Activated T-cell treated with anti-CD3 and anti-CD28 coated beads, Interleukin-2, amount 50 U/mL, for 72 hours (primary cell): ENCODE data around the gene ATP10A. TPM values are rescaled to one million over a fixed set of nuclear protein-coding genes. Genes with fewer than 3 reads are reported as not detected.
A peak's percentile ranks its signal among the peaks of the same experiment; 100 is the strongest.

Source experiments
- ATAC-seq, 2 donors: fragments of 150-1000 bp; cut with Tn5 transposase; replicated peaks in 1 of 2; 2 replicates each; pipeline ENCODE4 v1.10.0; 2021; ENCODE audit warnings: moderate library complexity in 2 of 2, mild to moderate bottlenecking in 1 of 2
- DNase-seq, 2 donors: peaks; one replicate each; pipeline ENCODE4 v3.0.0; 2021 to 2022; ENCODE audit warnings: mixed read lengths in 1 of 2
- H3K27ac Mint-ChIP-seq: one replicate; pipeline ENCODE4 v1.8.0; 2022; ENCODE audit warnings: mild to moderate bottlenecking, moderate library complexity, mixed read lengths
- H3K27me3 Mint-ChIP-seq: one replicate; pipeline ENCODE4 v1.8.0; 2022; ENCODE audit warnings: low read depth, mixed read lengths
- H3K36me3 Mint-ChIP-seq, 2 donors: one replicate each; pipeline ENCODE4 v1.8.0; 2022; ENCODE audit warnings: mixed read lengths in 2 of 2, mild to moderate bottlenecking in 1 of 2; ENCODE audit not compliant: insufficient read depth in 2 of 2
- H3K4me1 Mint-ChIP-seq: one replicate; pipeline ENCODE4 v1.8.0; 2022; ENCODE audit warnings: low read depth, mixed read lengths
- H3K4me3 Mint-ChIP-seq, 2 donors: one replicate each; pipeline ENCODE4 v1.8.0; 2022; ENCODE audit warnings: mild to moderate bottlenecking in 2 of 2, mixed read lengths in 2 of 2, moderate library complexity in 2 of 2
- H3K9me3 Mint-ChIP-seq, 2 donors: one replicate each; pipeline ENCODE4 v1.8.0; 2022; ENCODE audit warnings: mixed read lengths in 2 of 2
- total RNA-seq, 2 donors: library from RNA; stranded (reverse); gene quantifications; one replicate each; pipeline ENCODE4 v1.2.3, GENCODE V29; 2022

Gene ATP10A
- total RNA-seq, 2 donors from 2014 or later, result 21.9 to 25.6 TPM

DNA sequence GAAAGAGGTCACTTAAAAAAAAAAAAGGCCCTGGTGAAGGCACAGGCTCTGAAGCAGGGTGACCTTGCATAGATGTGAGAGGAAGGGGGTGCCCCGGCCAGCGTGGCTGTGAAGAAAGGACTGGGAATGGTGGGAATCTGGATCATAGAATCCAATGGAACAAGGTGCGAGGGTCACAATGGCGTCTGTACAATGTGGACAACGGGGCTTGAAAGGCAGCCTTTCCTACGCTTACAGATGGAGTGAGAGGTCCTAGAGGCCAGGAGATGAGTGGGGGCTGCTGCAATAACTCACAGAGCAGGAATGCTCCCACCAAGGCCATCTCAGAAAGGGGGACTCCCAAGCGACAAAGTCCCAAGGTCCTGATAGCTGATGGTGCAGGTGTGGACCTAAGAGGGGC is 162.2 kb downstream of the ATP10A start:
- no peaks in the 10 kb centered on the region for H3K27me3 Mint-ChIP-seq
- no peak overlapping the region for H3K27ac Mint-ChIP-seq

DNA sequence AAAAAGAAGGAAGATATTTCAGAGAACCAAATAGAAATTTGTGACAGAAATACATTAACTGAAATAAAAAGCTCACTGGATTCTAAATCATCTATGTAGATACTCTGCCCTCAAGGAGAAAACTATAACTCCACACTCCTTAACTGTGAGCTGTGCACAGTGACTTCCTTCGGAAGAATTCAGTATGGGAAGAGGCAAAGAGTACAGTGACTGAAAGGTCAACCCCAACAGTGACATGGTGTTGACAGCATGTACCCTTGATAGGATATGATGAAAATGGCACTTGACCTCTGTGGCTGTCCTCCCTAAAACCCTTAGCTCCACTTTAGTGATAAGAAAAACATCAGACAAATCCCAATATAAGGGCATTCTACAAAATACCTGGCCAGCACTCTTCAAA is 165.5 kb downstream of the ATP10A start:
- Mint-ChIP-seq H3K27me3 (no peaks in the 10 kb centered on the region), H3K27ac (no peak overlapping the region)

More for the DNA sequence above, 162.2 kb downstream of the ATP10A start:
- no peak for ATAC-seq
- Mint-ChIP-seq H3K9me3 (no peaks in the 10 kb centered on the region), H3K36me3 (peaks cover 2 to 15% of the 10 kb centered on the region in 2 donors), H3K4me1 (no peaks in the 10 kb centered on the region), H3K4me3 (no peak overlapping the region)
- no peak for DNase-seq

DNA sequence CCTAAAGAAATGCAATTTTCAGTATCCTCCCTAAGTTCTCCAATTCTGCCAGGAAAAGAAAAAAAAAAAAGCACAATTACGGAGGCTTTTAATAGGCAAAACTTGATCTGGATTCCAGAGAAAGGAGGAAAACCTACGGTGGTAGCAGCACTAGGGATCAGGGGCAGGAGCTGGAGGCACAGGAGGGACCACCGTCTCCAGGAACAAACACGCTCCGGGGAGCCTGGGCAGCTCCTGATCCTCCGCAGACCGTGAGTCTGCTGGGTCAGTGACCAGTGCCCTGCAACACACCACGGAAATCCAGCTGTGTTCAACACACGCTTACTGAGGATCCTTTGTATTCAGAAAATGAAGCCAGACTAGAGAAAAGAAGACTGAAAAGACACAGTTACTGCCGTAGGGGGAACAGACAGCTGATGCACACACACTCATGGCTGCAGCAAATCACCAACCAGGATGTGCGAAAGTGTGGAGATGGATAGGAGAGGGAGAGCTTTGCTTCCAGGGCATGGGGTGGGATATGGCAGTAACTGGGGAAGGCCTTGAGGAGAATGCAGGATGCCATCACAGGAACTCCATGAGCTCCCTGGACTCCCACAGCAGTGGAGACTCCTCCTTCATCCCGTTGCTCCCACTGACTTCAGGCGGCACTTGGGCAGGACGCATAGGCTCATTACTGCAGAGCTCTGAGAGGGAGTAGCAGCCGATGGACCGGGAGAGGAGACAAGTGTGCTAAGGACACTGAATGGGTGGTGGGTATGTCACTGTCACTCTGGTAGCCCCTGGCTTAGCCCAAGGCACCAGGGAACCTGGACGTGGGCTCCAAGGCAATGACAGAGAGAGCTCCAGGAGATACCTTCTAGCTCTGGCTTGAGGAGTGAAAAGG is 167.0 kb downstream of the ATP10A start:
- Mint-ChIP-seq H3K27me3 (no peaks in the 10 kb centered on the region), H3K4me3 (no peak overlapping the region), H3K27ac (no peak overlapping the region), H3K36me3 (peaks cover 2 to 23% of the 10 kb centered on the region in 2 donors), H3K4me1 (no peaks in the 10 kb centered on the region), H3K9me3 (no peaks in the 10 kb centered on the region)
- DNase-seq (no peak), ATAC-seq (peak in 1 of 2 donors; percentile 15)

More for the DNA sequence above, 165.5 kb downstream of the ATP10A start:
- ATAC-seq (no peak), DNase-seq (no peak)
- Mint-ChIP-seq H3K9me3 (no peaks in the 10 kb centered on the region), H3K4me3 (no peak overlapping the region), H3K36me3 (peaks cover 2 to 26% of the 10 kb centered on the region in 2 donors), H3K4me1 (no peaks in the 10 kb centered on the region)

DNA sequence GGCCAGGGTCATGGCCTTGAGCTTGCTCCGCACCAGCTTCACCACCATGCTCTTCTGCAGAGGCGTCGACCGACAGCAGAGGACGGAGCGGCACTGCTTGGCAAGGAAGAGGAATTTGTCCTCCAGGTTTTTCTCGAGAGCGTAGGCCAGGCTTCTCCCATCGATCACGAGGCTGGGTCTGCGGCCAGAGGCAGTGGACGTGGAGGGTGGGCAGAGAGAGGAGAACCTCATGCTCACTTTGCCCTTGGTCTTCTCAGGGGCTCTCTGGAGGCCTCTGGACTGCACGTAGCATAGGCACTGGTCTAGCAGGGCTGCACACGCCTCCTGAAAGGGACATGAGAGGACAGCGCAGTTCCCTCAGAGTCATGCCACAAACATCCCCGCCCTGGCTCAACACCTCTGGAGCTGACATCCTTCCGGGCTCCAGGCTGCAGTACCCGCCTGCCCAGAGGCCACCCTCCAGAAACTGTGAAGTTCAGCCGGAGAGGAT is 168.3 kb downstream of the ATP10A start:
- ATAC-seq (no peak), DNase-seq (no peak)
- H3K27ac Mint-ChIP-seq, result no peak overlapping the region
- H3K4me3 Mint-ChIP-seq, result no peak overlapping the region
- no peaks in the 10 kb centered on the region for H3K27me3 Mint-ChIP-seq
- H3K4me1 Mint-ChIP-seq, result no peaks in the 10 kb centered on the region
- peaks cover 2 to 21% of the 10 kb centered on the region in 2 donors for H3K36me3 Mint-ChIP-seq
- no peaks in the 10 kb centered on the region for H3K9me3 Mint-ChIP-seq

DNA sequence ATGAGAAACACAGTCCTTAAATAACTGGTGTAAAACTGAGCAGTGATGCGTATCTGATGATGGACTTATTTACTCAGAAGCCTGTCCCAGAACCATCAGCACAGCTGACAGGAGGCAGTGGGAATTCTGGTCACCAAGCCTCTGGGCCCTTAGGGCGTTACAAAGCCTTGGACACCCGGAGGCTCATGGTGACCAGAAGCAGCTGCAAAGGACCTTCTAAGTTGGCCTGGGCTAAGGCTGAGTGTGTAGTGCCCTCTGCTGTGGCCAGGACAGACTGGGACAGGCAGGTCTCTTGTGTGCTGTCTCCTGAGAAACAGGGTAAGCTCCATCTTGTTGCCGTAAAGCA is 168.9 kb downstream of the ATP10A start:
- H3K9me3 Mint-ChIP-seq, result no peaks in the 10 kb centered on the region
- H3K36me3 Mint-ChIP-seq, result peaks cover 2 to 23% of the 10 kb centered on the region in 2 donors
- ATAC-seq (no peak), DNase-seq (no peak)
- no peak overlapping the region for H3K27ac Mint-ChIP-seq
- H3K4me3 Mint-ChIP-seq, result no peak overlapping the region
- no peaks in the 10 kb centered on the region for H3K27me3 Mint-ChIP-seq
- H3K4me1 Mint-ChIP-seq, result no peaks in the 10 kb centered on the region

DNA sequence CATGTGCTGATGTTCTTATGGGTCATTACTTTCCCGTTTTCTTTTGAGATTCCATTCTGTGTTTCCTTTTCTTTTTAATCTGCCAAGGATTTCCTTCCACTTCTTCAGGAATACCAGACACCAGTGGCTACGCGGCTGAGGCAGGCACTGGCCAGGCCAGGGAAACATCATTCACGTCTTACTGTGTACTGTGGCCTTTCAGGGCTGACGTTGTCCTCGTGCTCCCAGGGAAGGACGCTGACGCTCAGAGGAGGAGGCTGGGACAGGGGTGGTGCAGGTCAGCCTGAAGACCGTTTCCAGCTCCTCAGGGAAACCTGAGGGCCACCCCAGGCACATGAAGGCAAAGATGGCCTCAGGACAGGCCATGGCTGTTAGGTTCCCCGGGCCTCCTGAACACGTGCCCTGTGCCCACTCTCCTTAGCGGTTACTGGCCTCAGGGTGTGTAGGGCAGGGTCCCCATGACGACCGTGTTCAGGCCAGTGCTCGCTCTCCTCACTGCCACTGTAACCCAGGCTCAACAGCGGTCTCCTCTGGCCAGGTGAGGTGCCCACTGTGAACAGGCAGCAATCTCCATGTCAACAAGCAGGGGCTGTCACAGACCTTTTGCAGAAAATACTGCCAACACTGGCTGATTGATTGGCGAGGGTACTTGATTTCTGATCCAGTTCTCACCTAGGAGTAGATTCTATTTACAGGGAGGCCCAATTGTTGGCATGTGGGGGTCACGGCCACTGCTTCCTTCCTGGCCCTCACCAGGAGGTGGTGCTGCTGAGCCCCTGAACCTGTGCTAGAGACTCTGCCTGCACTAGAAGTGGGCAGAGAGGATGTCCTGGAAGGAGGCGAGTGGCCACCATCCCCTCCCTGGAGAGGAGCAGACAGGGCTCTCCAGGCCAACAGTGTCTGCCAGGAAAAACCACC is 169.5 kb downstream of the ATP10A start:
- no peaks in the 10 kb centered on the region for H3K4me1 Mint-ChIP-seq
- H3K27ac Mint-ChIP-seq, result no peak overlapping the region
- DNase-seq, result peak; percentile 23 to 39
- H3K4me3 Mint-ChIP-seq, result no peak overlapping the region
- peak; percentile 43 to 46 for ATAC-seq
- no peaks in the 10 kb centered on the region for H3K9me3 Mint-ChIP-seq
- no peaks in the 10 kb centered on the region for H3K27me3 Mint-ChIP-seq
- peaks cover 2 to 18% of the 10 kb centered on the region in 2 donors for H3K36me3 Mint-ChIP-seq

DNA sequence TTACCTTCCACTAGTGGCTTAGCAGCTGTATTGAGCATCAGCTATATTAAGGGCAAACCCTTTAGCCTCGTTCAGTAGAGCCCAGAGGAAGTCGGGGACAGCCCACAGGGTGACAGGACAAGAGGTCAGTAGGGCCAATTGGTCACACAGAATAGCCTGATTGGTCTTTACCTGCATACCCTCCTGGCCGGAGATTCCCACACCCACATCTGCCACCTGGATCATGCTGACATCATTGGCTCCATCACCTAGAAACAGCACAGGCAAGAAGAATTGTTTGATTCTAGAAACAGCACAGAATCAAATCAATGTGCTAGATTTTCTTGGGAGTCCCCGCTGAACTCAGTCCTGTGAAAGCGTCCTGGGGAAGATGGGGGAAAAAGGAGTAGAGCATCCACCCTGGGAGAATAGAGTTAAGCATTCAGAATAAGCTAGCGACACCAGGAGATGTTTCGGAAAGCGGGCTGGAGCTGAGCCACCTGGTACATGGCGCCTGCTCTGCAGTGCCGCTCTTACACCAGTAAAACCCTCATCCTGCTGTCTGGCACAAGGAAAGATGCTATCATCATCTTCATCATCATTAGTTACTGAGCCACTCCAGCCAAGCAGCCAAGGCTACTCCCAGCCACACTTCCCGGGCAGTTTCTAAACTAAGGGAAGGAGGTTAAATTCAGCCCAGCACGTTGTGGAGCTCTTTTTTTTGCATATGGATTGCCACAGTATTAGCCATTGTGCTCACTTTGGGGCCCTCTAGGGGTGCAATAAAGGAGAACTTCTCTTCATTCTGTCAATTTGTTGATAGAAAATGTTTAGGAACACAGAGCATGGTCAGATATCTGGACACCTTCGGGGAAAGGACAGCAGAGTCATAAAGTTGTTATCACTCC is 171.3 kb downstream of the ATP10A start:
- Mint-ChIP-seq H3K9me3 (no peaks in the 10 kb centered on the region), H3K36me3 (peaks cover 2 to 18% of the 10 kb centered on the region in 2 donors), H3K27me3 (no peaks in the 10 kb centered on the region), H3K27ac (no peak overlapping the region), H3K4me1 (no peaks in the 10 kb centered on the region), H3K4me3 (no peak overlapping the region)
- DNase-seq (no peak), ATAC-seq (no peak)

DNA sequence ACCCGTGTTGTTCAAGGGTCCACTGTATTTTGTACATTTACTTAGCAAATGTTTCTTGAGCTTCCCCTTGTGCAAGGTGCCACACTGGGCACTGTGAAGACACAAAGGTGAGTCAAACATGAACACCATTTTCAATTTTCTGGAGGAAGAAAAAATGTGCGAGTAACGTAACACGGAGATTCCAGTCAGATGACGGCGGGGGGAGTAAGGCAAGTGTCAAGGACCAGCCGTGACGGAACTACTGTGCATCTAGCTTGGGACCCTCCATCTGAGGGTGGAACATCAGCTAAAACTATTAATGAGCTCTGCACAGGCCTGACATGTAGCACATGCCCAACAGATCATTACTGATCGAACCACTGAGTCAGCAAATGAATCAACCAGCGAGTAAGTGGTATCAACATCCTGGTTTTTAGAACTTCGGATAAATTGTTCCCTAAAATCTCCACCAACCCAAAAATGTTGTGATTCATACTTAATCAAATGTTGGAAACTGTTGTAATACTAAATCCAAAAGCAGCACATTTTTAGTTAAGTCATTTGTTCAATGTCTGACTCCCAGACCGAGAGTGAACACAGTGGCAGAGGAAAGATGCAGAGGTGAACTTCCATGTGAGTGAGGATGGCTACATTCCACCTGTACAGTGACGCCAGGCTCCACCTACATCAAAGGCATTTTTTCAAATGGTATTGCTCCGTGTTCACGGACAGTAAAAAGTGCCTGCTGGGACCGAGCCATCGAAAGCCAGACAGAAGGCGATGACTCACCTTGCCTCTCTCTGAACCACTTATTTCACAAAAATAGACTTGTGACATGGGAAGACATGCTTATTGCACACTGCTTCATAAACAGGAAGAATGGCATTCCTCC is 172.2 kb downstream of the ATP10A start:
- Mint-ChIP-seq H3K27ac (no peak overlapping the region), H3K4me3 (no peak overlapping the region), H3K4me1 (no peaks in the 10 kb centered on the region), H3K9me3 (no peaks in the 10 kb centered on the region), H3K36me3 (peaks cover 0 to 15% of the 10 kb centered on the region in 2 donors), H3K27me3 (no peaks in the 10 kb centered on the region)
- ATAC-seq (no peak), DNase-seq (no peak)

DNA sequence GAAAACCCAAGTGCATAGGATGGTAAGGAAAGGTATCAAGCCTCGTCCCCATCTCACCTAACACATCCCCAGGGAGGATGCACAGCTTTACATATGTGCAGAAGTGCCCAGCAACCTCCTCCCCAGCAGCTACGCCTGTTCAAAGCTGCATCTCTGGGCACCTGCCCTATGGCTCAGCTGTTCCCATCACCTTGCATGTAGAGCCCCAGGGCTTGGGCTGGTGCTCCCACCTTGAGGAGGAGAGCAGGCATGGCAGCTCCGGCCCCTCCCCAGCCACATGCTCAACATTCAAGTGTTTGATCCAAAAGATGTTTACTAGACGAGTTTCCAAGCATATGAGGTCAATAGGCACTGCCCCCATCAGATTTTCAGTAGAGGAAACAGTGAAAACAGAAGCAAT is 173.5 kb downstream of the ATP10A start:
- H3K4me3 Mint-ChIP-seq, result no peak overlapping the region
- no peak overlapping the region for H3K27ac Mint-ChIP-seq
- no peaks in the 10 kb centered on the region for H3K4me1 Mint-ChIP-seq
- ATAC-seq (no peak), DNase-seq (no peak)
- H3K36me3 Mint-ChIP-seq, result peaks cover 1 to 18% of the 10 kb centered on the region in 2 donors
- no peaks in the 10 kb centered on the region for H3K9me3 Mint-ChIP-seq
- H3K27me3 Mint-ChIP-seq, result no peaks in the 10 kb centered on the region

DNA sequence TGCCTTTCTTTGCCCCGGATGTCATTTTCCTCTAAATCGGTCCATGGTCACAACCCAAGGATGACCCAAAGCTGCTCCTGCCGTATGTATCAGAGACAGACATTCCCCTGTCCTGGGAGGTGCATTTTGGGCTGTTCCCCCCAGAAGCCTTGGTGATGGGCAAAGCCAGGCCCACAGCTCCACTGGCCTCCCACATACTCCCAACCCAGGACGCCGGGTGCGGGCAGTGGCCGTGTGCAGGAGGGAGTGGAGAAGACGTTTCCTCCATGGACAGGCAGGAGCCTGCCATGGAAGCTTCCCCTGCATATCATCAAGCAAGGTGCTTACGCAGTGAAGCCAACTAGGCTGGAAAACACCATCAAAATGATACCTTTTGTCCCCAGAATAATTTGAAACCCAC is 175.0 kb downstream of the ATP10A start:
- ATAC-seq, result no peak
- no peak for DNase-seq
- no peaks in the 10 kb centered on the region for H3K27me3 Mint-ChIP-seq
- peaks cover 4 to 15% of the 10 kb centered on the region in 2 donors for H3K36me3 Mint-ChIP-seq
- no peaks in the 10 kb centered on the region for H3K9me3 Mint-ChIP-seq
- H3K4me1 Mint-ChIP-seq, result no peaks in the 10 kb centered on the region
- H3K27ac Mint-ChIP-seq, result no peak overlapping the region
- H3K4me3 Mint-ChIP-seq, result no peak overlapping the region

DNA sequence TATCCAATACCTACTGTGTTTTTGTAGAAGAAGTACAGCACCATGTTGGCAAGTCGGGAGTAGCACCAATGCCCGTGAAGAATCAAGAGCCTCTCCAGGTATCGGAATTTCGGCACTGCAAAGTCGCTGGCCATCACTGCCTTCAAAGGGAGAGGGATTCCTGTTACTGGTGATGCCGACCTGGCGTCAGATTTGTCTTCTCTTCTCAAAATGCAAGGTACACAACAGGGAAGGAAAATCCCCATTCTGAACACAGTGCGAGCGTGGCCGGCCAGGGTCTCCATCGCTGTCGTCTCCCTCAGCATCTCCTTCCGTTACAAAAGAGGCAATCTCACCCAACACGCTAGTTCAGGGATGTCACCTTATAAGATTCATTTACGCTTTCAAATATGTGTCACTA is 175.4 kb downstream of the ATP10A start:
- no peak for ATAC-seq
- peaks cover 4 to 17% of the 10 kb centered on the region in 2 donors for H3K36me3 Mint-ChIP-seq

DNA sequence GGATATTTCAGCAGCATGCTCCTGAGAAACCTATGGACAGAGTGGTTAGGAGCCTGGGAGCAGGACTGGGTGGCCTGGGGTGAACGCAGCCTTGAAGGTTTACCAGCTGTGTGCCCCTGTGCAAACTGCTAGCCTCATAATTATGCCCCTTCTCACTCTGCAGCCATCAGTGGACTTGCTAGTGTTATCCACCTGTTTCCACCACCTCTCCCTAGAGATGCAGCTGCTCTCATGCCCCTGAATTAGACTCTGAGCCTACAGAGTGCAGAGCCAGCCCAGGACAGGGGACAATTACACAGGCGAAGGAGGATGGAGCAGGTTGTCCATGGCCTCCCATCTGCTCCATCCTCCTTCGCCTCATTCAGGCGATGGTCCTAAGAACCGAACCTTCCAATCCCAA is 175.9 kb downstream of the ATP10A start:
- H3K27ac Mint-ChIP-seq, result no peak overlapping the region
- peaks cover 4 to 18% of the 10 kb centered on the region in 2 donors for H3K36me3 Mint-ChIP-seq
- no peaks in the 10 kb centered on the region for H3K27me3 Mint-ChIP-seq
- ATAC-seq (no peak), DNase-seq (no peak)
- H3K9me3 Mint-ChIP-seq, result no peaks in the 10 kb centered on the region
- no peak overlapping the region for H3K4me3 Mint-ChIP-seq
- H3K4me1 Mint-ChIP-seq, result no peaks in the 10 kb centered on the region

More for the DNA sequence above, 175.4 kb downstream of the ATP10A start:
- Mint-ChIP-seq H3K27ac (no peak overlapping the region), H3K9me3 (no peaks in the 10 kb centered on the region), H3K4me3 (no peak overlapping the region), H3K4me1 (no peaks in the 10 kb centered on the region), H3K27me3 (no peaks in the 10 kb centered on the region)
- DNase-seq, result no peak
